Memory B cell (primary cell): ENCODE measurements around the gene FAM107A.

Experiments
- ATAC-seq: fragments of 150-1000 bp; cut with Tn5 transposase; 2 replicates; pipeline ENCODE4 v1.10.0; 2021; ENCODE audit warnings: low read depth, mild to moderate bottlenecking, moderate library complexity
- DNase-seq, 2 donors: peaks; one replicate each; pipeline ENCODE4 v3.0.0; 2022; ENCODE audit warnings: low spot score in 2 of 2
- H3K27ac Mint-ChIP-seq: one replicate; pipeline ENCODE4 v1.8.0; 2022; ENCODE audit warnings: mild to moderate bottlenecking, moderate library complexity, mixed read lengths
- H3K27me3 Mint-ChIP-seq: one replicate; pipeline ENCODE4 v1.8.0; 2022; ENCODE audit warnings: mixed read lengths
- H3K36me3 Mint-ChIP-seq: one replicate; pipeline ENCODE4 v1.8.0; 2022; ENCODE audit warnings: mild to moderate bottlenecking, mixed read lengths
- H3K4me1 Mint-ChIP-seq: one replicate; pipeline ENCODE4 v1.8.0; 2022; ENCODE audit warnings: mixed read lengths
- H3K4me3 Mint-ChIP-seq: one replicate; pipeline ENCODE4 v1.8.0; 2022; ENCODE audit warnings: mild to moderate bottlenecking, moderate library complexity, mixed read lengths
- H3K9me3 Mint-ChIP-seq: one replicate; pipeline ENCODE4 v1.8.0; 2022; ENCODE audit warnings: mixed read lengths

FAM107A gene

GRCh38 chr3:58581328-58582091 is 4.3 kb upstream of the FAM107A start:
- H3K9me3 Mint-ChIP-seq: peaks cover 3% of the 10 kb centered on the region
- no peak for DNase-seq
- peaks cover 17% of the 10 kb centered on the region for H3K4me1 Mint-ChIP-seq
- peaks cover 4% of the 10 kb centered on the region for H3K36me3 Mint-ChIP-seq
- peaks cover 27% of the 10 kb centered on the region for H3K27me3 Mint-ChIP-seq
- no peak for ATAC-seq
- H3K27ac Mint-ChIP-seq: no peak overlapping the region
- H3K4me3 Mint-ChIP-seq: no peak overlapping the region

- Mint-ChIP-seq H3K27me3 (peaks cover 22% of the 10 kb centered on the region), H3K4me3 (no peak overlapping the region), H3K9me3 (peaks cover 2% of the 10 kb centered on the region), H3K36me3 (no peaks in the 10 kb centered on the region), H3K4me1 (peaks cover 12% of the 10 kb centered on the region), H3K27ac (no peak overlapping the region)
- no peak for DNase-seq
- ATAC-seq: no peak
These were observed 3.7 kb upstream of the FAM107A start for GRCh38 chr3:58580826-58581327.

- Mint-ChIP-seq H3K27ac (no peak overlapping the region), H3K36me3 (no peaks in the 10 kb centered on the region), H3K4me3 (no peak overlapping the region), H3K9me3 (no peaks in the 10 kb centered on the region), H3K27me3 (peaks cover 10% of the 10 kb centered on the region), H3K4me1 (peaks cover 3% of the 10 kb centered on the region)
- no peak for ATAC-seq
- DNase-seq: no peak
These were observed 1.7 kb upstream of the FAM107A start for GRCh38 chr3:58578873-58579272.

GRCh38 chr3:58576716-58577115 is 475 bp downstream of the FAM107A start:
- DNase-seq: no peak
- no peak overlapping the region for H3K4me3 Mint-ChIP-seq

GRCh38 chr3:58575971-58576652 is 1.1 kb downstream of the FAM107A start:
- Mint-ChIP-seq H3K36me3 (no peaks in the 10 kb centered on the region), H3K4me3 (no peak overlapping the region), H3K9me3 (peaks cover 2% of the 10 kb centered on the region), H3K4me1 (no peaks in the 10 kb centered on the region), H3K27ac (no peak overlapping the region), H3K27me3 (peaks cover 12% of the 10 kb centered on the region)
- no peak for DNase-seq
- no peak for ATAC-seq

More at GRCh38 chr3:58576716-58577115, 475 bp downstream of the FAM107A start:
- Mint-ChIP-seq H3K36me3 (no peaks in the 10 kb centered on the region), H3K27me3 (peaks cover 10% of the 10 kb centered on the region), H3K4me1 (peaks cover 3% of the 10 kb centered on the region), H3K9me3 (peaks cover under 1% of the 10 kb centered on the region), H3K27ac (no peak overlapping the region)
- ATAC-seq: no peak

DNA sequence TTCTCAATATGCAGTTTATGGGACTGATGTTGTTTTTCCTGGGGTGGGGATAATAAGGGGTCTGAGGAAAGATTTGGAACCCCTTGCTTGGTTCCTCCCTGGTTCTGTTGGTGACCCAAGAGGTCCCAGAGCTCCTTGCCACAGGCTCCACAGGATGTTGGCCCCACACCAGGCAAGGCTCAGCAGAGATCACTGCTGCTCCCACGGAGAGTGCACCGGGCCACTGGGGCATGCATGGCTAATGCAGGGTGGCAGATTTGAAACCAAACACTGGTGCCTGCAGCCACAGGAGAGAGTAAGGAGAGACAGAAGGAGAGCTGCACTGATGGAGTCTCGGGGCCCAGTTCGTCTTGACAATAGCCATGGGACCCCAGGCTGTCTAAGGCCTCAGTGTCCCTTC is 2.5 kb downstream of the FAM107A start:
- Mint-ChIP-seq H3K36me3 (no peaks in the 10 kb centered on the region), H3K9me3 (peaks cover 2% of the 10 kb centered on the region), H3K27ac (no peak overlapping the region), H3K4me3 (no peak overlapping the region), H3K27me3 (peaks cover 12% of the 10 kb centered on the region), H3K4me1 (no peaks in the 10 kb centered on the region)
- DNase-seq (no peak), ATAC-seq (no peak)

- DNase-seq (no peak), ATAC-seq (no peak)
- Mint-ChIP-seq H3K4me3 (no peak overlapping the region), H3K4me1 (peaks cover under 1% of the 10 kb centered on the region), H3K27ac (no peak overlapping the region), H3K27me3 (peaks cover 12% of the 10 kb centered on the region), H3K36me3 (no peaks in the 10 kb centered on the region), H3K9me3 (peaks cover 2% of the 10 kb centered on the region)
These were observed 3.1 kb downstream of the FAM107A start for GRCh38 chr3:58574106-58574505.

DNA sequence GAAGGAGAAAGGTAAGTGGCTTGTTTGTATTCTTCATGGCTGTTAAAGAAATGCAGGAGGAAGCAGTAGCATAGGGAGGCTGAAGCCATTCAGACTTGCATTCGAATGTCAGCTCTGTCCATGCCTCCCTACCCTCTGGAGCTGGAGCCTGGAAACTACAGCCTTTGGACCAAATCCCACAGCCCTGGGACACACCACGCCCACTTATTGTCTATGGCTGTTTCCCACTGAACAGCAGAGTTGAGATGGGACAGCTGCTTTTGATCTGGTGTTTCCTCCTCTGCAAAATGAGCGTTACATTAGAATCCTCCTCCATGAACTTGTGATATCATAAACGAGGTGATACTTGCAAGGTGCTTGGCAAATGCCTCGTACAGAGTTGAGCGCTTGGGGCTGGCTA is 3.6 kb downstream of the FAM107A start:
- H3K27ac Mint-ChIP-seq: no peak overlapping the region
- DNase-seq (no peak), ATAC-seq (no peak)
- H3K36me3 Mint-ChIP-seq: no peaks in the 10 kb centered on the region
- peaks cover 10% of the 10 kb centered on the region for H3K27me3 Mint-ChIP-seq
- H3K9me3 Mint-ChIP-seq: peaks cover 2% of the 10 kb centered on the region
- peaks cover 5% of the 10 kb centered on the region for H3K4me1 Mint-ChIP-seq
- H3K4me3 Mint-ChIP-seq: no peak overlapping the region

GRCh38 chr3:58572634-58573230 is 4.5 kb downstream of the FAM107A start:
- H3K36me3 Mint-ChIP-seq: no peaks in the 10 kb centered on the region
- H3K27ac Mint-ChIP-seq: no peak overlapping the region
- DNase-seq (no peak), ATAC-seq (no peak)
- H3K9me3 Mint-ChIP-seq: peaks cover 2% of the 10 kb centered on the region
- no peak overlapping the region for H3K4me3 Mint-ChIP-seq
- peaks cover 10% of the 10 kb centered on the region for H3K27me3 Mint-ChIP-seq
- peaks cover 7% of the 10 kb centered on the region for H3K4me1 Mint-ChIP-seq

- no peak for ATAC-seq
- H3K27me3 Mint-ChIP-seq: peaks cover 7% of the 10 kb centered on the region
These were observed 5.1 kb downstream of the FAM107A start for GRCh38 chr3:58572013-58572633.

GRCh38 chr3:58570851-58571250 is 6.3 kb downstream of the FAM107A start:
- H3K27ac Mint-ChIP-seq: no peak overlapping the region
- DNase-seq: no peak

More at GRCh38 chr3:58572013-58572633, 5.1 kb downstream of the FAM107A start:
- H3K9me3 Mint-ChIP-seq: peaks cover 2% of the 10 kb centered on the region
- DNase-seq: no peak
- H3K27ac Mint-ChIP-seq: no peak overlapping the region
- peaks cover 7% of the 10 kb centered on the region for H3K4me1 Mint-ChIP-seq
- H3K36me3 Mint-ChIP-seq: no peaks in the 10 kb centered on the region
- no peak overlapping the region for H3K4me3 Mint-ChIP-seq

GRCh38 chr3:58569287-58570001 is 7.7 kb downstream of the FAM107A start:
- no peaks in the 10 kb centered on the region for H3K36me3 Mint-ChIP-seq
- peak overlapping the region; percentile 85 for H3K4me3 Mint-ChIP-seq
- H3K27ac Mint-ChIP-seq: no peak overlapping the region
- H3K4me1 Mint-ChIP-seq: peaks cover 7% of the 10 kb centered on the region
- DNase-seq (no peak), ATAC-seq (no peak)
- H3K9me3 Mint-ChIP-seq: peaks cover 2% of the 10 kb centered on the region
- peaks cover 7% of the 10 kb centered on the region for H3K27me3 Mint-ChIP-seq

More at GRCh38 chr3:58570851-58571250, 6.3 kb downstream of the FAM107A start:
- H3K4me1 Mint-ChIP-seq: peaks cover 7% of the 10 kb centered on the region
- no peaks in the 10 kb centered on the region for H3K36me3 Mint-ChIP-seq
- no peak for ATAC-seq
- no peak overlapping the region for H3K4me3 Mint-ChIP-seq
- peaks cover 7% of the 10 kb centered on the region for H3K27me3 Mint-ChIP-seq
- peaks cover 2% of the 10 kb centered on the region for H3K9me3 Mint-ChIP-seq

- Mint-ChIP-seq H3K36me3 (no peaks in the 10 kb centered on the region), H3K4me1 (peaks cover 7% of the 10 kb centered on the region), H3K4me3 (peak overlapping the region; percentile 85), H3K27ac (no peak overlapping the region), H3K27me3 (peaks cover 5% of the 10 kb centered on the region), H3K9me3 (peaks cover 5% of the 10 kb centered on the region)
- ATAC-seq (peak; percentile 61), DNase-seq (peak; percentile 72 to 80)
These were observed 8.5 kb downstream of the FAM107A start for GRCh38 chr3:58568572-58569286.
